Nephron progenitor cell (in vitro differentiated cells): ENCODE measurements around the gene FOXE3.

Source experiments
- DNase-seq: peaks from one replicate; pipeline ENCODE4 v3.0.0; 2021
- H3K27ac Mint-ChIP-seq: 2 replicates; pipeline ENCODE4 v1.8.0; 2021; ENCODE audit warnings: mild to moderate bottlenecking, moderate library complexity, mixed read lengths
- H3K27me3 Mint-ChIP-seq: 2 replicates; pipeline ENCODE4 v1.8.0; 2021; ENCODE audit warnings: mild to moderate bottlenecking, low read depth, mixed read lengths; ENCODE audit not compliant: poor library complexity
- H3K36me3 Mint-ChIP-seq: 2 replicates; pipeline ENCODE4 v1.8.0; 2021; ENCODE audit warnings: low read depth, mixed read lengths
- H3K4me1 Mint-ChIP-seq: 2 replicates; pipeline ENCODE4 v1.8.0; 2021; ENCODE audit warnings: mixed read lengths
- H3K4me3 Mint-ChIP-seq: 2 replicates; pipeline ENCODE4 v1.8.0; 2021; ENCODE audit warnings: mild to moderate bottlenecking, moderate library complexity, mixed read lengths
- H3K9me3 Mint-ChIP-seq: 2 replicates; pipeline ENCODE4 v1.8.0; 2021; ENCODE audit warnings: mild to moderate bottlenecking, moderate library complexity, mixed read lengths
- TF ChIP-seq, protein P1 (sequence below): fragments of 200-600 bp; sonication (generic); IDR thresholded peaks from 2 replicates; pipeline ENCODE4 v1.5.0; 2021; ENCODE audit warnings: antibody characterized with exemption

Gene FOXE3

DNA sequence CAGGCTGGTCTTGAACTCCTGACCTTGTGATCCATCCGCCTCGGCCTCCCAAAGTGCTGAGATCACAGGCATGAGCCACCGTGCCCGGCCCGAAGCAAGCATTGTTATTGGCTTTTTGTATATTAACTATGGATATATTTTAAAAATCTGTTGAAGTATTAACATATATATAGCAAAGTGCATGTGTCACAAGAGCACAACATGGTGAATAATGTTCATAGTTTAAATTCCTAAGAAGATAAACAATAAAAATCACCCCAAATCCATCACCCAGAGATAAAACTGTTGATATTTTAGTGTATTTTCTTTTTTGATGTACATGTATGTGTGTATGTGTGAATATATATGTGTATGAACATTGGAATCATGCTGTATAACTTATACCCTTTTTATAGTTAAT is 9.1 kb upstream of the FOXE3 start:
- peaks cover 72% of the 10 kb centered on the region for H3K27me3 Mint-ChIP-seq

DNA sequence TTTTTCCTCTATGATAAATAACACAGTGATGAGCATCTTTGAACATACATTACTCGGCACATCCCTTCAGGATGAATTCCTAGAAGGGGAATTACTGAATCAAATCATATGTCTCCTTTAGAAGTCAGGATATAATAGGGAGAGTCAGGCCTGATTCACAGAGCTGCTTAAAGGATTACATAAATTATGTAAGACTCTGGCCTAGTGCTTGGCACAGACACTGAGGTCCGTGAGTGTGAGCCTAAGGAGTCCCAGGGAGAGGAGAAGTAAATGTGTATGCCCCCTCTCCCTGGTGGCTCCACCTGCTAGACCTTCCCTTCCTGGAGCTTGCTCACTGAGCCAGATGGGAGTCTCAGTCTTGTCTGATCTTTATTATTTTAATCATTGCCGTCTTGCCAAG is 8.6 kb upstream of the FOXE3 start:
- H3K36me3 Mint-ChIP-seq: no peaks in the 10 kb centered on the region
- no peak overlapping the region for H3K27ac Mint-ChIP-seq
- no peak for DNase-seq
- TF ChIP-seq, protein P1, sequence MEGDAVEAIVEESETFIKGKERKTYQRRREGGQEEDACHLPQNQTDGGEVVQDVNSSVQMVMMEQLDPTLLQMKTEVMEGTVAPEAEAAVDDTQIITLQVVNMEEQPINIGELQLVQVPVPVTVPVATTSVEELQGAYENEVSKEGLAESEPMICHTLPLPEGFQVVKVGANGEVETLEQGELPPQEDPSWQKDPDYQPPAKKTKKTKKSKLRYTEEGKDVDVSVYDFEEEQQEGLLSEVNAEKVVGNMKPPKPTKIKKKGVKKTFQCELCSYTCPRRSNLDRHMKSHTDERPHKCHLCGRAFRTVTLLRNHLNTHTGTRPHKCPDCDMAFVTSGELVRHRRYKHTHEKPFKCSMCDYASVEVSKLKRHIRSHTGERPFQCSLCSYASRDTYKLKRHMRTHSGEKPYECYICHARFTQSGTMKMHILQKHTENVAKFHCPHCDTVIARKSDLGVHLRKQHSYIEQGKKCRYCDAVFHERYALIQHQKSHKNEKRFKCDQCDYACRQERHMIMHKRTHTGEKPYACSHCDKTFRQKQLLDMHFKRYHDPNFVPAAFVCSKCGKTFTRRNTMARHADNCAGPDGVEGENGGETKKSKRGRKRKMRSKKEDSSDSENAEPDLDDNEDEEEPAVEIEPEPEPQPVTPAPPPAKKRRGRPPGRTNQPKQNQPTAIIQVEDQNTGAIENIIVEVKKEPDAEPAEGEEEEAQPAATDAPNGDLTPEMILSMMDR: no peak
- peaks cover 70% of the 10 kb centered on the region for H3K27me3 Mint-ChIP-seq
- H3K4me3 Mint-ChIP-seq: no peak overlapping the region
- H3K4me1 Mint-ChIP-seq: peaks cover 38% of the 10 kb centered on the region
- H3K9me3 Mint-ChIP-seq: no peaks in the 10 kb centered on the region

More for the DNA sequence above, 9.1 kb upstream of the FOXE3 start:
- Mint-ChIP-seq H3K36me3 (no peaks in the 10 kb centered on the region), H3K4me3 (no peak overlapping the region), H3K27ac (no peak overlapping the region), H3K4me1 (peaks cover 38% of the 10 kb centered on the region), H3K9me3 (no peaks in the 10 kb centered on the region)
- DNase-seq: no peak
- TF ChIP-seq, protein P1: no peak

DNA sequence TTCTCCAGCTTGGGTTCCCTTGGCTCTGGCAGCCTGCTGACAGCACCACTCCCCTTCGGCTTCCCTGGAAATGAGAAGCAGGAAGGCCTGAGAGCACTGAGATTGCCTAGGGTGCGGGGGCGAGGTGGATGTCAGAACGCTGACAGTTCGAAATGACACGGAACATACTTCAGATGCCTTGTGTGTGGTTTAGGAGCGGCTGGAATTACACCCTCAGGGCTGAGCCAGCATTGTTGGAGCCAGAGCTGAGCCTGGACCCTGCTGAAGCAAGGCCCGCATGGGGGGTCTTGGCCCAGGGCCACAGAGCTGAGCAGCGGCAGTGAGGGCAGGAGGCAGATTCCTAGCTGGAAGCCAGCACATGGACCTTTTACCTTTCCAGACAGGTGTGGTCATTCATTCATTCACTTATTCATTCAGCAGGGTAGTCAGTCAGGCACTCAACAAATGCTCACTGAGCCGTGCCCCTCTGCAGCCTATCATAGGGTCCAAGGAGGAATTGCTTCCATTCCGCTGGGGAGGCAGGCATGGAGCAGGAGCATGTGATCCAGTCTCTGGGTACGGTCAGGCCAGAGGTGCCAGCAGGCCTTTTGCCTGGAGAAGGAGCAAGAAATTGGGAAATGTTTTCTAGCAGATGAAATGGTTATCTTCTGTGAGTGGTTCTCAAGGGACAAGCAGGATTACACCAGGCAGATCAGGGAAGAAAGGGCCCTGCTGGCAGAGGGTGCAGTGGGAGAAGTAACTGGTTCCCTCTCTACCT is 6.6 kb upstream of the FOXE3 start:
- H3K27me3 Mint-ChIP-seq: peaks cover 77% of the 10 kb centered on the region
- no peak overlapping the region for H3K27ac Mint-ChIP-seq
- H3K36me3 Mint-ChIP-seq: no peaks in the 10 kb centered on the region
- H3K9me3 Mint-ChIP-seq: no peaks in the 10 kb centered on the region
- DNase-seq: no peak
- TF ChIP-seq, protein P1: no peak
- peaks cover 20% of the 10 kb centered on the region for H3K4me1 Mint-ChIP-seq
- no peak overlapping the region for H3K4me3 Mint-ChIP-seq

DNA sequence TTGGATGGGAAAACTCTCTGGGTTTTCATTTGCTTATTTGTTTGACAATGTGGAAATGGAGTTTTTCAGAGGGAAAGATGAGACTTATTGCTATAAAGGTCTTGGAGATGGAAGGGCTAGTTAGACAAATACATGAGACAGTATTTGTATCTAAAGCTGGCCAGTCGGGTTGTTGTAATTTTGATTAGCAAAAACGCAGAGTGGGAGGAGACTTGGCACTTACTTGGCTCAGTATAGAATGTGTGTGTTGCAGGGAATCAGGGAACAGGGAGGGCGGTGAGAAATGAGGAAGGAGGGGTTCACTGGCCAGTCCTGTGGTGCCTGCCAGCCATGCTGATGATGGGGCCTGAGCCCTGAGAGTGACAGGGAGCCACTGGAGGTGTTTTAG is 6.0 kb upstream of the FOXE3 start:
- Mint-ChIP-seq H3K4me1 (peaks cover 18% of the 10 kb centered on the region), H3K4me3 (no peak overlapping the region), H3K27ac (no peak overlapping the region), H3K36me3 (no peaks in the 10 kb centered on the region), H3K9me3 (no peaks in the 10 kb centered on the region), H3K27me3 (peaks cover 77% of the 10 kb centered on the region)
- TF ChIP-seq, protein P1: no peak
- no peak for DNase-seq

DNA sequence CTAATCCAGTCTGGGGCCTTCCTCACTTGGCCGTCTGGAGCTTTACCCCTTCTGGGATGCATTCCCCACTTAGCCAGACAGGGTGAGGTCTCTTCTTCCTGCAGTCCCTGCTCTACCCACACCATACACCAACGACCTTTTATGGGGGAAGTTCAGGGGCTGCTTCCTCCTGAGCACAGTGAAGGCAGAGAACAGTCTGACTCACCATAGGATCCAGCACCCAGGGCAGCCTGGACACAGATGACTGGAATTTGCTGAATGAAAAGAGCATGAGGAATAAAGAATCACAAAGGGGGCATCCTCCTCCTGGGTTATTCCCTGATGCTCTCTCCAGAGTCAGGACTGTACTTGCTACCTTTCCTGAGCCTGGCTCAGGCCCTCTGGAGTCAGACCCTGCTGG is 4.6 kb upstream of the FOXE3 start:
- H3K27me3 Mint-ChIP-seq: peaks cover 77% of the 10 kb centered on the region

More for the DNA sequence above, 4.6 kb upstream of the FOXE3 start:
- TF ChIP-seq, protein P1: no peak
- H3K4me1 Mint-ChIP-seq: peaks cover 5% of the 10 kb centered on the region
- H3K36me3 Mint-ChIP-seq: no peaks in the 10 kb centered on the region
- no peaks in the 10 kb centered on the region for H3K9me3 Mint-ChIP-seq
- no peak overlapping the region for H3K27ac Mint-ChIP-seq
- no peak for DNase-seq
- H3K4me3 Mint-ChIP-seq: no peak overlapping the region
